Endothelial cell (in vitro differentiated cells): ENCODE data around the gene WDR93. TPM values are rescaled to one million over a fixed set of nuclear protein-coding genes. Genes with fewer than 3 reads are reported as not detected.

Source experiments
- DNase-seq: peaks from one replicate; pipeline ENCODE4 v3.0.0; 2021; ENCODE audit warnings: low spot score
- H3K27ac Mint-ChIP-seq: one replicate; pipeline ENCODE4 v1.8.0; 2021; ENCODE audit warnings: mixed read lengths, inconsistent platforms; ENCODE audit not compliant: unreplicated experiment
- H3K27me3 Mint-ChIP-seq: one replicate; pipeline ENCODE4 v1.8.0; 2021; ENCODE audit warnings: mild to moderate bottlenecking, moderate library complexity, mixed read lengths, inconsistent platforms; ENCODE audit not compliant: unreplicated experiment
- H3K36me3 Mint-ChIP-seq: one replicate; pipeline ENCODE4 v1.8.0; 2021; ENCODE audit warnings: mild to moderate bottlenecking, low read depth, mixed read lengths, inconsistent platforms; ENCODE audit not compliant: unreplicated experiment
- H3K4me1 Mint-ChIP-seq: one replicate; pipeline ENCODE4 v1.8.0; 2021; ENCODE audit warnings: mild to moderate bottlenecking, mixed read lengths, inconsistent platforms; ENCODE audit not compliant: unreplicated experiment
- H3K4me3 Mint-ChIP-seq: one replicate; pipeline ENCODE4 v1.8.0; 2021; ENCODE audit warnings: mild to moderate bottlenecking, mixed read lengths, inconsistent platforms; ENCODE audit not compliant: unreplicated experiment
- H3K9me3 Mint-ChIP-seq: one replicate; pipeline ENCODE4 v1.8.0; 2021; ENCODE audit warnings: mixed read lengths, inconsistent platforms; ENCODE audit not compliant: unreplicated experiment
- total RNA-seq: library from RNA; stranded (reverse); fragmentation: NEBNext Ultra II Directional; extraction: Animal tissue kit (Norgen Biotek cat#: 25700); gene quantifications from one replicate; pipeline ENCODE4 v1.2.1, GENCODE V29; 2021; ENCODE audit not compliant: unreplicated experiment
- TF ChIP-seq, protein P1 (sequence below): fragments of 200-600 bp; sonication (generic); IDR thresholded peaks from one replicate; pipeline ENCODE4 v1.5.0; 2021; ENCODE audit warnings: antibody characterized with exemption; ENCODE audit not compliant: unreplicated experiment

WDR93 gene
- total RNA-seq, 1 donor from 2014 or later = 0.13 TPM

DNA sequence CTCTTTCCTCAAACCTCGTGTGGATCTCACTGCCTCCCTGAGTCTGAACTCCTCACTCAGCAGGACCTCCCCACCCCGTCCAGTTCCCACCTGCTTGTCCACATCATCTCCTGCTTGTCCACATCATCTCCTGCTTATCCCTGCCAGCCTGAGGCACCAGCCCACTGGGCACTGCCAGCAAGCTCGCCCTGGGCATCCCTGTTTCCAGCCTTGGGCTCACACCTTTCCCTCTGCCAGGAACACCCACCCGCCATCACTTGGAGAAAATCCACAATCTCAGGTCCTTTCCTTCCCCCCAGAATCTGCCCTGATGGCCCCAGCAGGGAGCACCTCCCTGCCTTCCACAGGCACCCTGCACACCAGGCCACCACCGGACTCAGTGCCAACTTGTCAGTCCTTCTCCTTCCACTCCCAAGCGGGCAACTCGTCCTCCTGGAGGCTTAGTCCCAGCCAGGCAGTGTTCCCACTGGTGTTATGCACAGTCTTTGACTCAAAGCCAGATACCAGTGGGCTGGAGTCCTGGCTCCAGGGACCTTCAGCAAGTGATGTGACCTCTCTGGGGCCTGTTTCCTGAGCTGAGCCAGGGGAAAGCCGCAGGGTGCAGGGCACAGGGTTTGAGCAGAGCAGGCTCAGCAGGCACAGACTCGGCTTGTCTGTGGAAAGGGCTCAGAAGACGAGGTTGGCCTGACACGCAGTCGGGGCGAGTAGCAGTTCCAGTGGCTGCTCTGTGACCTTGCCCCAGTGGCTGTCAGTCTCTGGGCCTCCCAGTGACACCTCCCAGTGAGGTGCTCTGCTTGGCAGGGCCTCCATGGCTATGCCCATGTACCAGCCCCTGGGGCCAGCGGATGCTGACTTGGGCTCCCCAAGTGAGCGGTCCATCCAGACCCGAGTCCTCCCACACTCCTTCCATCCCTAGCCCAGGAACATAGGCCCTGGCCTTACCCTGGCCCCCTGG, 76.0 kb downstream of the WDR93 start:
- TF ChIP-seq, protein P1, sequence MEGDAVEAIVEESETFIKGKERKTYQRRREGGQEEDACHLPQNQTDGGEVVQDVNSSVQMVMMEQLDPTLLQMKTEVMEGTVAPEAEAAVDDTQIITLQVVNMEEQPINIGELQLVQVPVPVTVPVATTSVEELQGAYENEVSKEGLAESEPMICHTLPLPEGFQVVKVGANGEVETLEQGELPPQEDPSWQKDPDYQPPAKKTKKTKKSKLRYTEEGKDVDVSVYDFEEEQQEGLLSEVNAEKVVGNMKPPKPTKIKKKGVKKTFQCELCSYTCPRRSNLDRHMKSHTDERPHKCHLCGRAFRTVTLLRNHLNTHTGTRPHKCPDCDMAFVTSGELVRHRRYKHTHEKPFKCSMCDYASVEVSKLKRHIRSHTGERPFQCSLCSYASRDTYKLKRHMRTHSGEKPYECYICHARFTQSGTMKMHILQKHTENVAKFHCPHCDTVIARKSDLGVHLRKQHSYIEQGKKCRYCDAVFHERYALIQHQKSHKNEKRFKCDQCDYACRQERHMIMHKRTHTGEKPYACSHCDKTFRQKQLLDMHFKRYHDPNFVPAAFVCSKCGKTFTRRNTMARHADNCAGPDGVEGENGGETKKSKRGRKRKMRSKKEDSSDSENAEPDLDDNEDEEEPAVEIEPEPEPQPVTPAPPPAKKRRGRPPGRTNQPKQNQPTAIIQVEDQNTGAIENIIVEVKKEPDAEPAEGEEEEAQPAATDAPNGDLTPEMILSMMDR = no peak
- DNase-seq = no peak
- peaks cover 7% of the 10 kb centered on the region for H3K4me1 Mint-ChIP-seq
- peaks cover 4% of the 10 kb centered on the region for H3K27me3 Mint-ChIP-seq
- no peak overlapping the region for H3K4me3 Mint-ChIP-seq
- peaks cover 9% of the 10 kb centered on the region for H3K36me3 Mint-ChIP-seq
- no peaks in the 10 kb centered on the region for H3K9me3 Mint-ChIP-seq
- no peak overlapping the region for H3K27ac Mint-ChIP-seq

- H3K4me3 Mint-ChIP-seq = no peak overlapping the region
- peaks cover 7% of the 10 kb centered on the region for H3K4me1 Mint-ChIP-seq
- DNase-seq = no peak
- peaks cover 4% of the 10 kb centered on the region for H3K27me3 Mint-ChIP-seq
- H3K27ac Mint-ChIP-seq = no peak overlapping the region
- H3K36me3 Mint-ChIP-seq = peaks cover 9% of the 10 kb centered on the region
- H3K9me3 Mint-ChIP-seq = no peaks in the 10 kb centered on the region
- TF ChIP-seq, protein P1 = no peak
These were observed 76.9 kb downstream of the WDR93 start for GRCh38 chr15:89767411-89767915.

- Mint-ChIP-seq H3K27ac (no peak overlapping the region), H3K4me1 (peaks cover 7% of the 10 kb centered on the region), H3K27me3 (peaks cover 4% of the 10 kb centered on the region), H3K9me3 (no peaks in the 10 kb centered on the region), H3K36me3 (peaks cover 9% of the 10 kb centered on the region), H3K4me3 (no peak overlapping the region)
- TF ChIP-seq, protein P1 = no peak
- no peak for DNase-seq
These were observed 77.5 kb downstream of the WDR93 start for GRCh38 chr15:89768071-89768500.

DNA sequence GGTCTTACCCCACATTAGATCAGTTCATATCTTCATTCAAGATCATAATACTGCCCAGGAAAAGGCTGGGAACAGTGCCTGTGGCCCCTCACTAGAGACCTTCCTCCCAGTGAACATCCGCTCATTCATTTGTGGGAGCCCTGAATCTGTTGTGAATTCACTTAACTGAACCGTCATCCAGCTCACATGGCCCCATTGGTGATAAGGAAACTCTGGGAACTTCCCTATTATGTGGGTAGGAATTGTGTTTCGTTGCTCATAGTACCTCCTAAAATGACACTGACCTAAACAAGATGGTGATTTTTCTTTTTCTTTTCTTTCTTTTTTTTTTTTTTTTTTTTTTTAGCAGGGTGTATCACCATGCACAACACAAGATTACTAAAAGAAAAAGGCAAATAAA, 78.8 kb downstream of the WDR93 start:
- H3K36me3 Mint-ChIP-seq = peaks cover 4% of the 10 kb centered on the region
- no peak overlapping the region for H3K4me3 Mint-ChIP-seq
- no peak for DNase-seq
- no peaks in the 10 kb centered on the region for H3K9me3 Mint-ChIP-seq
- TF ChIP-seq, protein P1 = no peak
- no peak overlapping the region for H3K27ac Mint-ChIP-seq
- peaks cover 7% of the 10 kb centered on the region for H3K4me1 Mint-ChIP-seq
- H3K27me3 Mint-ChIP-seq = peaks cover 4% of the 10 kb centered on the region

DNA sequence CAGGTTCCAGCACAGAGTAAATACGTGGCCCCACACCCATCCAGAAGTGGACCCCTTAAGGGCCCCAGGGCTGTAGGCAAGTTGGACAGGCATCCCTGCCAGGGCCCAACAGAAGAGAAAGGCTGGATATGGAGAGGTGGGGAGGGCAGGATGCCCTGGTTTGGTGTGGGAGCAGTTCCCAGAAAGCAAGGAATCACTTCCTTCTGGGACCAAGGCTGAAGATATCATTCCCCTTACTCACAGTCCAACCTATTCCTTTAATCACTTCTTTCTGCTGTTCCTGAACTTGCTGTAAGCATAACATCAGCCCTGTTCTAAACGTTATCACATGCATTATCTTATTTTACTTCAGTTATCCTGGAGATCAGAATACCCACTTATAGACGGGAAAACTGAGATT, 79.4 kb downstream of the WDR93 start:
- Mint-ChIP-seq H3K4me1 (peaks cover 7% of the 10 kb centered on the region), H3K9me3 (no peaks in the 10 kb centered on the region), H3K27me3 (peaks cover 4% of the 10 kb centered on the region), H3K4me3 (no peak overlapping the region), H3K27ac (no peak overlapping the region), H3K36me3 (peaks cover 4% of the 10 kb centered on the region)
- DNase-seq = no peak
- TF ChIP-seq, protein P1 = no peak
